TTC549 (cell line): Measurements from ENCODE around the gene KCTD3.

Experiments used
- FAIRE-seq: peaks from 2 replicates; lab custom pipeline; 2012; peaks lifted over from hg19 to GRCh38; lab: Jason Lieb, UNC

The KCTD3 gene

GRCh38 chr1:215660259-215660658 lies 93.2 kb downstream of the KCTD3 start:
- no peak for FAIRE-seq

GRCh38 chr1:215661033-215661432 lies 93.9 kb downstream of the KCTD3 start:
- FAIRE-seq = no peak

- FAIRE-seq = no peak
Observed at GRCh38 chr1:215665215-215665614, 98.1 kb downstream of the KCTD3 start.

- no peak for FAIRE-seq
Observed at GRCh38 chr1:215667761-215668160, 100.7 kb downstream of the KCTD3 start.

GRCh38 chr1:215669806-215670491 lies 102.8 kb downstream of the KCTD3 start:
- FAIRE-seq = no peak
